Kidney (tissue), 14 donors: ENCODE results near the gene RPL35A. TPM values are rescaled to one million over a fixed set of nuclear protein-coding genes. Genes with fewer than 3 reads are reported as not detected.
A peak's percentile ranks its signal among the peaks of the same experiment; 100 is the strongest.

Experiments used
- DNase-seq, 5 donors: peaks; one replicate each; pipeline ENCODE4 v3.0.0-alpha.2; 2013 to 2020
- FAIRE-seq: peaks from 2 replicates; lab custom pipeline; 2012; peaks lifted over from hg19 to GRCh38; lab: Jason Lieb, UNC
- H3K27ac ChIP-seq, 2 donors: one replicate each; pipeline ENCODE4 v1.7.0; 2013; ENCODE audit warnings: low read depth in 2 of 2, low read length in 2 of 2, inconsistent platforms in 1 of 2
- H3K27me3 ChIP-seq: one replicate; pipeline ENCODE4 v1.7.1; 2013; ENCODE audit warnings: low read length, inconsistent platforms; ENCODE audit not compliant: control insufficient read depth, insufficient read depth
- H3K36me3 ChIP-seq, 3 donors: one replicate each; pipeline versions ENCODE4 v1.7.0 to v1.7.1; 2013; ENCODE audit warnings: low read length in 3 of 3, control low read depth in 1 of 3, inconsistent platforms in 1 of 3; ENCODE audit not compliant: insufficient read depth in 3 of 3, control insufficient read depth in 2 of 3
- H3K4me1 ChIP-seq, 3 donors: one replicate each; pipeline versions ENCODE4 v1.7.0 to v1.7.1; 2013; ENCODE audit warnings: low read length in 3 of 3, inconsistent platforms in 1 of 3, low read depth in 1 of 3; ENCODE audit not compliant: control insufficient read depth in 2 of 3, insufficient read depth in 2 of 3
- H3K4me3 ChIP-seq, 3 donors: one replicate each; pipeline versions ENCODE4 v1.7.0 to v1.8.1; 2013; ENCODE audit warnings: low read length in 3 of 3, control low read depth in 1 of 3, inconsistent platforms in 1 of 3
- H3K9ac ChIP-seq, 3 donors: one replicate each; pipeline versions ENCODE4 v1.7.0 to v1.7.1; 2013; ENCODE audit warnings: low read length in 3 of 3, control low read depth in 1 of 3, inconsistent platforms in 1 of 3
- H3K9me3 ChIP-seq, 3 donors: one replicate each; pipeline versions ENCODE4 v1.7.0 to v1.7.1; 2013; ENCODE audit warnings: low read length in 3 of 3, control low read depth in 1 of 3, inconsistent platforms in 1 of 3; ENCODE audit not compliant: control insufficient read depth in 2 of 3, insufficient read depth in 1 of 3
- CTCF ChIP-seq: IDR thresholded peaks from 3 replicates; pipeline ENCODE4 v1.5.1; 2012; ENCODE audit warnings: mild to moderate bottlenecking, moderate library complexity, borderline replicate concordance; ENCODE audit not compliant: insufficient read depth; ENCODE audit errors: extremely low read depth
- intact Hi-C: fragments of 100-400 bp; cut with DNase I; formaldehyde crosslinking; loops from one replicate; pipeline ENCODE4 v1.11.1; 2022
- polyA plus RNA-seq: library from polyadenylated mRNA; stranded (reverse); fragments of 350-450 nt; fragmentation: Illumina TruSeq; extraction: RNeasy Lipid Tissue Mini Kit (QIAGEN cat#74804); gene quantifications from one replicate; pipeline ENCODE4 v1.2.3, GENCODE V29; 2014; ENCODE audit warnings: low read depth, low replicate concordance; ENCODE audit not compliant: insufficient read depth
- total RNA-seq: library from RNA; stranded (reverse); fragmentation: NEBNext Ultra II Directional; extraction: Animal tissue kit (Norgen Biotek cat#: 25700); gene quantifications from one replicate; pipeline ENCODE4 v1.2.1, GENCODE V29; 2021
- donor health status: control.
- donor health status: control.
- donor health status: control.
- donor health status: control.
- donor health status: control.
- donor health status: DM: yes; HTN: yes; CAD: no.
- donor health status: Normal renal cell carcinoma (clear cell type).

RPL35A gene
- total and polyA plus RNA-seq, 2 donors from 2014 or later, result 721 to 1,510 TPM

GRCh38 chr3:197942956-197943556 is 6.9 kb upstream of the RPL35A start:
- FAIRE-seq (peak; percentile 42), DNase-seq (peak in 2 of 5 donors; percentile 37 to 50)
- Histone ChIP-seq H3K27me3 (no peaks in the 10 kb centered on the region), H3K9me3 (no peaks in the 10 kb centered on the region), H3K9ac (no peak overlapping the region), H3K4me1 (no peaks in the 10 kb centered on the region), H3K27ac (no peak overlapping the region), H3K4me3 (no peak overlapping the region), H3K36me3 (no peaks in the 10 kb centered on the region)
- intact Hi-C loops, result no loop called here
- peak; percentile 67 for TF ChIP-seq CTCF

GRCh38 chr3:197949191-197949777 is 706 bp upstream of the RPL35A start:
- Histone ChIP-seq H3K9ac (peak overlapping the region; percentile 4 to 100 (median 99)), H3K36me3 (peaks cover 8 to 30% (median 15%) of the 10 kb centered on the region in 3 donors), H3K27ac (peak overlapping the region in 1 of 2 donors; percentile 95), H3K9me3 (no peaks in the 10 kb centered on the region), H3K4me1 (peaks cover 0 to 15% (median 2%) of the 10 kb centered on the region in 3 donors), H3K4me3 (peak overlapping the region; percentile 86 to 100 (median 100)), H3K27me3 (no peaks in the 10 kb centered on the region)
- DNase-seq (peak in 1 of 5 donors; percentile 62), FAIRE-seq (no peak)
- no peak for TF ChIP-seq CTCF
- intact Hi-C loops, result no loop called here

GRCh38 chr3:197950677-197951061 is 679 bp downstream of the RPL35A start:
- H3K36me3 ChIP-seq, result peaks cover 8 to 44% (median 24%) of the 10 kb centered on the region in 3 donors
- DNase-seq, result peak in 1 of 5 donors; percentile 46
- H3K9me3 ChIP-seq, result no peaks in the 10 kb centered on the region
- no peak for FAIRE-seq
- peaks cover 0 to 15% (median 2%) of the 10 kb centered on the region in 3 donors for H3K4me1 ChIP-seq
- peak overlapping the region; percentile 95 to 99 for H3K27ac ChIP-seq
- peak overlapping the region; percentile 99 to 100 (median 100) for H3K9ac ChIP-seq
- TF ChIP-seq CTCF, result no peak
- no peaks in the 10 kb centered on the region for H3K27me3 ChIP-seq
- intact Hi-C loops, result no loop called here
- H3K4me3 ChIP-seq, result peak overlapping the region; percentile 86 to 100 (median 100)
